HFFc6 (cell line): ENCODE measurements around the gene UBE2G1. TPM values are rescaled to one million over a fixed set of nuclear protein-coding genes. Genes with fewer than 3 reads are reported as not detected.
A peak's percentile ranks its signal among the peaks of the same experiment; 100 is the strongest.

Experiments used
- DNase-seq: peaks from one replicate; pipeline ENCODE4 v3.0.0-alpha.2; 2018
- H3K27ac Mint-ChIP-seq: 2 replicates; pipeline ENCODE4 v1.8.0; 2020; ENCODE audit warnings: mild to moderate bottlenecking, mixed read lengths
- H3K27me3 Mint-ChIP-seq: 2 replicates; pipeline ENCODE4 v1.8.0; 2021; ENCODE audit warnings: mild to moderate bottlenecking, moderate library complexity, mixed read lengths; ENCODE audit not compliant: insufficient read depth
- H3K36me3 Mint-ChIP-seq: 2 replicates; pipeline ENCODE4 v1.8.0; 2021; ENCODE audit warnings: low read depth, mixed read lengths
- H3K4me1 Mint-ChIP-seq: 2 replicates; pipeline ENCODE4 v1.8.0; 2020; ENCODE audit warnings: low read depth, mixed read lengths
- H3K4me3 Mint-ChIP-seq: 2 replicates; pipeline ENCODE4 v1.8.0; 2020; ENCODE audit warnings: mild to moderate bottlenecking, moderate library complexity, mixed read lengths
- H3K9me3 Mint-ChIP-seq: 2 replicates; pipeline ENCODE4 v1.8.0; 2020; ENCODE audit warnings: mild to moderate bottlenecking, mixed read lengths
- total RNA-seq, 6 experiments: library from RNA; stranded (reverse); fragmentation: NEBNext Ultra II Directional; extraction: Animal tissue kit (Norgen Biotek cat#: 25700); gene quantifications; 2 replicates in 1 of 6; 3 replicates in 5 of 6; pipeline ENCODE4 v1.2.3, GENCODE V29; 2021
- TF ChIP-seq, protein P1 (sequence below): fragments of 200-600 bp; sonication (generic); IDR thresholded peaks from 2 replicates; pipeline ENCODE4 v1.5.0; 2021; ENCODE audit warnings: antibody characterized with exemption, mild to moderate bottlenecking

Gene UBE2G1
- total RNA-seq, 6 experiments from 2014 or later: 56.3 to 73.1 (median 62.6) TPM

DNA sequence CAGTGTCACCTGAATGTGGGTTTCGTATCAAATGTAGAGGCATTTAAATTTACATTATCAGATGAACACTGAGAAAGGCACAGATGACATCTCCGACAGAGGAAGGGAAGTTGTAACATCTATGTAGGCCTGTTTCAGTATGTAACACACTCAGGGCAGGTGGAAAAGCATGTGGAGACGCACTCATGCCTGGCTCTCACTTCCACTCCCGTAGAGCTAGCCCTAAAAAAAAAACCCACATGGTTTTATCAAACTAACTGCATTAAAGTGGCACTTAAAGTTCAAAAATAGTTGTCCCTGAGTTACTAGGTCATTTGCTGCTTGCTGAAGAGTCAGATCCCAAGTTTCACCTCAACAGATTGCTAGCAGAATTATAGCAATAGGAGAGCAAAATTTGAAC is 96.6 kb downstream of the UBE2G1 start:
- Mint-ChIP-seq H3K36me3 (peaks cover 30% of the 10 kb centered on the region), H3K27ac (no peak overlapping the region), H3K27me3 (peaks cover 7% of the 10 kb centered on the region; the same call in 1 of the 2 replicates), H3K4me3 (no peak overlapping the region), H3K4me1 (peaks cover 7% of the 10 kb centered on the region), H3K9me3 (no peaks in the 10 kb centered on the region)
- TF ChIP-seq, protein P1, sequence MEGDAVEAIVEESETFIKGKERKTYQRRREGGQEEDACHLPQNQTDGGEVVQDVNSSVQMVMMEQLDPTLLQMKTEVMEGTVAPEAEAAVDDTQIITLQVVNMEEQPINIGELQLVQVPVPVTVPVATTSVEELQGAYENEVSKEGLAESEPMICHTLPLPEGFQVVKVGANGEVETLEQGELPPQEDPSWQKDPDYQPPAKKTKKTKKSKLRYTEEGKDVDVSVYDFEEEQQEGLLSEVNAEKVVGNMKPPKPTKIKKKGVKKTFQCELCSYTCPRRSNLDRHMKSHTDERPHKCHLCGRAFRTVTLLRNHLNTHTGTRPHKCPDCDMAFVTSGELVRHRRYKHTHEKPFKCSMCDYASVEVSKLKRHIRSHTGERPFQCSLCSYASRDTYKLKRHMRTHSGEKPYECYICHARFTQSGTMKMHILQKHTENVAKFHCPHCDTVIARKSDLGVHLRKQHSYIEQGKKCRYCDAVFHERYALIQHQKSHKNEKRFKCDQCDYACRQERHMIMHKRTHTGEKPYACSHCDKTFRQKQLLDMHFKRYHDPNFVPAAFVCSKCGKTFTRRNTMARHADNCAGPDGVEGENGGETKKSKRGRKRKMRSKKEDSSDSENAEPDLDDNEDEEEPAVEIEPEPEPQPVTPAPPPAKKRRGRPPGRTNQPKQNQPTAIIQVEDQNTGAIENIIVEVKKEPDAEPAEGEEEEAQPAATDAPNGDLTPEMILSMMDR: no peak
- DNase-seq: no peak

DNA sequence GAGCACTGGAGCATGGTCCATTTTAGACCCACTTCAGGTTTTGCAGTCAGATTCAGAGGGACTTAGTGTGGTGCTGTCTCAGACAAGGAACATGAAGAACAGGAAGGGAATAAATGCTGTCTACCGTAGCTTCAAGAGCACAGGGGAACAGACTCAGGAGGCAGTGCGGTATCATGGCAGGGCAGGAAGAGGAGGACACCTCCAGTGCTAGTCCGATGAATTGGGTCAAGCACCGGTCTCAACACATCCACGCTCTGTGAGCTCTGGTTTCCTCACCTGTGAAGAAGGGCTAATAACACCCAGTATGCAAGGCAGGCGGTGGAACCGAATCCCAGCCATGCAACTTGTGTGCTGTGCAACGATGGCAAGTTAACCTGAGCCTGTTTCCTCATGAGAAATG is 99.1 kb downstream of the UBE2G1 start:
- no peaks in the 10 kb centered on the region for H3K9me3 Mint-ChIP-seq
- peaks cover 26% of the 10 kb centered on the region for H3K4me1 Mint-ChIP-seq
- H3K36me3 Mint-ChIP-seq: peaks cover 30% of the 10 kb centered on the region
- no peak overlapping the region for H3K4me3 Mint-ChIP-seq
- peaks cover 11% of the 10 kb centered on the region; the same call in 1 of the 2 replicates for H3K27me3 Mint-ChIP-seq
- TF ChIP-seq, protein P1: no peak
- H3K27ac Mint-ChIP-seq: no peak overlapping the region
- DNase-seq: no peak

DNA sequence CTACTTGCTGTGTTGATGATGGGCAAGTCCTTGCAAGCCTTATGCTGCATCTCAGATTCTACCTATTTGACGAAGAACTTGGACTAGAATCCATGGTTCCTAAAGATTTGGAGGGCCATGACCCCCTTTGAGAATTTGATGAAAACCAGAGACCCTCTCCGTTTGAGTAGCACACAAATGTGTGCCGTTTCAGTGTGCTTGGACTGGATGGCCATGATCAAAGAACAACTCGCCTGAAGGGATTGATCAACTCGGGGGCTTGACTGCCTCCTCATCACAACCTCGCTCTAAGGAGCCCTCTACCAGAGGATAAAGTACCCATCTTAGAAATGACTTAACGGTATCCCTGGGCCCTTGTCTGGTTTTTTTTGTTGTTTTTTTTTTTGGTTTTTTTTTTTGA is 99.9 kb downstream of the UBE2G1 start:
- peaks cover 26% of the 10 kb centered on the region for H3K36me3 Mint-ChIP-seq
- peaks cover 31% of the 10 kb centered on the region for H3K4me1 Mint-ChIP-seq
- peaks cover 11% of the 10 kb centered on the region; the same call in 1 of the 2 replicates for H3K27me3 Mint-ChIP-seq
- no peaks in the 10 kb centered on the region for H3K9me3 Mint-ChIP-seq
- no peak overlapping the region for H3K4me3 Mint-ChIP-seq
- H3K27ac Mint-ChIP-seq: no peak overlapping the region
- TF ChIP-seq, protein P1: no peak
- DNase-seq: no peak

DNA sequence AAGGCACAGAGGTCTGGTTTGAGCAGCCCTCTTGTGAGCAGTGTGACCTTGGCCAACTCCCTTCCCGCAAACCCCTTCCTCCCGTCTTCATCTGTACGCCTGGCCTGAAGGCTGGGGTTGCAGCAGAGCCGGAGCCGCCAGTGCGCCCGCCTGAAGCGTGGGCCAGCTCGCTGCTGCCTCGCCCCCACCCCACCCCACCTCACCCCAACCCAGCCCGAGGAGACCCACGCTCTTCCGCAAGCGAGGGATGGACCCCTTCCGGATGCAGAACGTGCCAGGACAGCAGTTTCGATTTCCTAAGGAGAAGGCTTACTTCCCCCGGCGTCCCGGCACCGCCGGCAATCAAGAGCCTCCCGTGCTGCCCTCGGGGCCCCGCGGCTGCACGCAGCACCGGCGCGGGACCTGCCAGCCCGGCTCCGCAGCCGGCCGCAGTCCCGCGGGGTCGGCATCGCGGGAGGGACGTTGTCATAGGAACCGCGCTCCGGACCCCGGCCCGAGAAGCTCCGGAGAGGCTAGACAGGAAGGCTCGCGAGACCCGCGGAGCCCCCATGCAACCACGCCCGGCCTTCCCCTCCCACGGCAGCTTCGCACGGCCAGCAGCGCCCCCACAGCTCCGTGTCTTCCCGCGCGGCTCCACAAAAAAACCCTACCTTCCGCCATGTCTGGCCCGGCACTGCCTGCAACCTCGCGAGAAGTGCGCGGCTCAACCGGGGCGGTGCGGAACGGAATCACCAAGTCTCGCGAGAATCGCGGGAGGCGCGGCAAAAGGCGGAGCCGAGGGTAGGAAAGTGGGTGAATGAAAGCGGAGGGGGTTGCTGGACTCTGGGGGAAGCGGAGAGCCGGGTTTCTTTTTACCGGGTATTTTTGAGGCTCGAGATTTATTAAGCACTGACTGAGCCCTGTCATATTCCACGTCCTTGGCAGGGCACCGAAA is 102.9 kb downstream of the UBE2G1 start, which contains the start of gene ANKFY1:
ANKFY1 (minus strand) TSS at position 698 of the 934 bp plus-strand sequence; CDS start at position 660, 38 bp downstream.
- TF ChIP-seq, protein P1: peak; percentile 32; the same call in 1 of the 2 replicates
- H3K36me3 Mint-ChIP-seq: peaks cover 31% of the 10 kb centered on the region
- H3K9me3 Mint-ChIP-seq: peaks cover 15% of the 10 kb centered on the region
- DNase-seq: peak; percentile 93
- peaks cover 32% of the 10 kb centered on the region for H3K4me1 Mint-ChIP-seq
- peak within 1 kb of the TSS; percentile 94 for H3K4me3 Mint-ChIP-seq
- H3K27me3 Mint-ChIP-seq: peaks cover 9% of the 10 kb centered on the region; the same call in 1 of the 2 replicates
- peak within 1 kb of the TSS; percentile 80 for H3K27ac Mint-ChIP-seq

DNA sequence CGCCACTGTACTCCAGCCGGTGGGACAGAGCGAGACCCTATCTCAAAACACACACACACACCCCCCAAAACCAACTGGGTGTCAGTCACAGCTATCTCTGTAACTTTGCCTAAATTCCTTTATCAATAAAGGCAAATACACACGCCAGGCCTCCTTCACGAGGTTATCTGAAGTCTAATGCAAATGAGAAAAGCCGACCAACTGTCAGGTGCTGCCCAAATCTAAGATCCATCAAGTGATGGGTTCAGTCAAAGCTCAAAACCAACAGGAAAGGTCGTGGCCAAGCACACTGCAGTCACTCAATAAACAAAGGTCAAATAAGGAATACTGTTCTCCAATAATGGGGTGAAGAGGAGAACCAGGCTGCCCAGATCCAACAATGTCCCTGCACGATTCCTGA is 103.8 kb downstream of the UBE2G1 start:
- Mint-ChIP-seq H3K27ac (peak overlapping the region; percentile 80), H3K36me3 (peaks cover 33% of the 10 kb centered on the region), H3K4me1 (peaks cover 34% of the 10 kb centered on the region), H3K9me3 (peaks cover 20% of the 10 kb centered on the region), H3K27me3 (peaks cover 9% of the 10 kb centered on the region; the same call in 1 of the 2 replicates), H3K4me3 (peak overlapping the region; percentile 94)
- no peak for DNase-seq
- TF ChIP-seq, protein P1: no peak
